C4-2B (cell line): ENCODE data around the gene DHTKD1.

Source experiments
- H3K27ac ChIP-seq: fragments of 450-650 bp; 2 replicates; pipeline ENCODE4 v1.5.1; 2017
- CTCF ChIP-seq: fragments of 450-650 bp; conservative IDR thresholded peaks from 2 replicates; pipeline ENCODE4 v1.5.1; 2017; ENCODE audit warnings: mild to moderate bottlenecking
- ZFX ChIP-seq: fragments of 450-650 bp; IDR thresholded peaks from 2 replicates; pipeline ENCODE4 v1.6.1; 2017

Gene DHTKD1

GRCh38 chr10:12068449-12069269, at the start of gene DHTKD1:
TSS of gene DHTKD1 (plus strand) at chr10:12068954. CDS start at chr10:12069034, 80 bp downstream.
- peak within 1 kb of the TSS; percentile 97 for H3K27ac ChIP-seq
- TF ChIP-seq ZFX (peak; percentile 23; the same call in 1 of the 2 replicates), CTCF (no peak; the same call in 1 of the 2 replicates)

GRCh38 chr10:12019283-12019971, 49.3 kb upstream of the DHTKD1 start:
- TF ChIP-seq CTCF = no peak
- no peak for TF ChIP-seq ZFX
- no peak overlapping the region for H3K27ac ChIP-seq

- TF ChIP-seq ZFX (no peak), CTCF (no peak)
- H3K27ac ChIP-seq = no peak overlapping the region
Measured at GRCh38 chr10:12020574-12020973, 48.2 kb upstream of the DHTKD1 start.

- TF ChIP-seq ZFX (no peak), CTCF (no peak)
- H3K27ac ChIP-seq = no peak overlapping the region
Measured at GRCh38 chr10:12022580-12023257, 46.0 kb upstream of the DHTKD1 start.

- TF ChIP-seq CTCF = no peak
- no peak for TF ChIP-seq ZFX
- H3K27ac ChIP-seq = no peak overlapping the region
Measured at GRCh38 chr10:12025591-12025990, 43.2 kb upstream of the DHTKD1 start.

GRCh38 chr10:12027539-12027938, 41.2 kb upstream of the DHTKD1 start:
- no peak overlapping the region for H3K27ac ChIP-seq
- TF ChIP-seq ZFX (no peak), CTCF (no peak)
